Measurements from ENCODE around the gene ELK4. TPM values are rescaled to one million over a fixed set of nuclear protein-coding genes. Genes with fewer than 3 reads are reported as not detected.

The ELK4 gene
- total and polyA plus RNA-seq, 5 experiments from 2014 or later: 4.5 to 204 (median 8.3) TPM

DNA sequence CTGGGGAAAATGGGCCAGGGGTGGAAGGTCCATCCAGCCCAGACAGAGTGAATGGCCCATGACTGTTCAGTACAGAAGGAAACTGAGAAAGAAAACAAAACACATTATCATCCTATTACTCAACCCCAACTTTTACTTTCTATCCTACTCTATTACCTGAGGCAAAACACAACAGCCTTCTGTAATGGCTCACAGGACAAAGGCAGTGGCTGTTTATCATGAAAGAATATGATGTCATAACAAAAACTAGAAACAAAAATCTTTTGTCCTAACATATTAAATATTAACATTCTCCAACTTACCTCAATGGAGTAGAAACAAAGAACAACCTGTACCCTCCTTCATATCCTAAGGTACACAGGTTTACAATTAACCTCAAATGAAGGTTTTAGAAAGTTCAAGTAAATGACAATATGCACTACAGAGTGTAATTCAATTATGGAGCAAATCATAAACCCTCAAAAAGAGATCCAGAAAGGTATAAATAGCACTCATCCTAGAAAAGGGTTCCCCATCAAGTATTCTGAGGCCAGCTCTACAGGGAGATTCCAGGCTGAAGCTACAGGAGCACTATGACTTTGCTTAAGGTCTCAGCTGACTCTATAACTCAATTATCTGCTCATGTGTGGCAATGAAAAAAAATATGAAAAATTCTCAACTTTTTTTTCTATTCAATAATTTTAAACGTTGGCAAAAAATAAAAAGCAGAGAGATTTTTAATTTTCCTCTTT is 15.1 kb downstream of the ELK4 start:
- Mint-ChIP-seq H3K9me3 (no peaks in the 10 kb centered on the region), H3K4me3 (no peak overlapping the region), H3K27me3 (no peaks in the 10 kb centered on the region), H3K36me3 (peaks cover 4 to 93% (median 27%) of the 10 kb centered on the region in 3 donors), H3K27ac (peak overlapping the region in 6 of 10 donors; percentile 15 to 71 (median 48)), H3K4me1 (peaks cover 18 to 44% (median 36%) of the 10 kb centered on the region in 4 donors)
- POLR2A ChIA-PET: interaction anchor here (2.0 kb wide), 1 partner anchor 15 kb away, joined by 5 read pairs; the partner anchor contains the start of gene ELK4
- ATAC-seq: no peak
- no peak for DNase-seq

DNA sequence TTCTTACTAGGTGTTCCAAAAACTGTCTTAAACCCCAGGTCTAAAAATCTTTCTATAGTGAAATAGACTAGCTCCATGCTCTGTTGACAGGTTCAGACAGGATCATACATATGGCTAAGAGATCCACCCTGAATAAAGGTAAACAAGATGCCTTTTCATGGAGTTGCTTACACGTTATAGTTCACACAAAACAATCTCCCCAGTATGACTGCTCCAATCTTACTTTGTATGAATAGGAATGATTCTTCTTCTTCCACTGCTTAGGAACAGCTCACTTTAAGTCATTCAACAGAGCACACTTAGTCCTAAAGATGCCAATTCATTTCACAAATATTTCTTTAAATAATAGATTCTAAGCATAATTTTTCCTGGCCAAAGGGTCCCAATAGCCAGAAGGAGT is 16.0 kb downstream of the ELK4 start:
- peak overlapping the region in 4 of 10 donors; percentile 26 to 62 (median 36) for H3K27ac Mint-ChIP-seq
- H3K9me3 Mint-ChIP-seq: no peaks in the 10 kb centered on the region
- DNase-seq (no peak), ATAC-seq (no peak)
- POLR2A ChIA-PET: interaction anchor here (2.0 kb wide), 1 partner anchor 16 kb away, joined by 5 read pairs; the partner anchor contains the start of gene ELK4
- H3K4me1 Mint-ChIP-seq: peaks cover 23 to 51% (median 44%) of the 10 kb centered on the region in 4 donors
- H3K27me3 Mint-ChIP-seq: no peaks in the 10 kb centered on the region
- peaks cover 4 to 96% (median 29%) of the 10 kb centered on the region in 3 donors for H3K36me3 Mint-ChIP-seq
- no peak overlapping the region for H3K4me3 Mint-ChIP-seq

DNA sequence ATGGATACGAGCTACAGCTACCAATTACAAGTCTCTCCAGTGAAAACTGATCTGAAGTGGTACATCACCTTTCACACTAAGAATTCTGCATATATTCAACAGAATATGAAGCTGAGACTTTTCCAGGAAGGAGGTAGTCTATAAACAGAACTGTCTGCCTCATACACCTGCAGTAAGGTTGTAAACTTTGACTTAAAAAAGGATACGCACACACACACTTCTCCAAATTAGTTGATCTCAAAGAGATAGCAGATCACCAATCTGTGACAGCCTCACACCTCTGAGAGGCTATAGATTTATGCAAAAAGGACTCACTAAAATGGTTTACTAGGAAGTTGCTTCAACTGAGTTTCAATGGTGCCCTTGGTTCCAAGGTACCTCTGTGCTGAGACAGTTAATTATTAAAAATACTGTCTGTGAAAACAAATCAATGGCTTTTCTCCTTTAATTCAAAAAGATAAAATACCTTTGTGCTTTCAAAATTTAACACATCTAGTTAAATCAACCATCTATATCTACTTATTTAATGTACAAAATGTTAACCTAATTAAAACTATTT is 17.9 kb downstream of the ELK4 start:
- peaks cover 22 to 51% (median 46%) of the 10 kb centered on the region in 4 donors for H3K4me1 Mint-ChIP-seq
- H3K9me3 Mint-ChIP-seq: no peaks in the 10 kb centered on the region
- peak overlapping the region in 5 of 10 donors; percentile 40 to 62 (median 57) for H3K27ac Mint-ChIP-seq
- ATAC-seq (no peak), DNase-seq (no peak)
- POLR2A ChIA-PET: interaction anchor here (0.6 to 1.0 kb wide), 6 partner anchors 9 to 23 kb away, joined by 3 to 4 read pairs (median 3); partner anchors contain the start of gene ELK4
- H3K4me3 Mint-ChIP-seq: peak overlapping the region in 1 of 10 donors; percentile 39
- H3K36me3 Mint-ChIP-seq: peaks cover 0 to 96% (median 26%) of the 10 kb centered on the region in 3 donors
- H3K27me3 Mint-ChIP-seq: no peaks in the 10 kb centered on the region

DNA sequence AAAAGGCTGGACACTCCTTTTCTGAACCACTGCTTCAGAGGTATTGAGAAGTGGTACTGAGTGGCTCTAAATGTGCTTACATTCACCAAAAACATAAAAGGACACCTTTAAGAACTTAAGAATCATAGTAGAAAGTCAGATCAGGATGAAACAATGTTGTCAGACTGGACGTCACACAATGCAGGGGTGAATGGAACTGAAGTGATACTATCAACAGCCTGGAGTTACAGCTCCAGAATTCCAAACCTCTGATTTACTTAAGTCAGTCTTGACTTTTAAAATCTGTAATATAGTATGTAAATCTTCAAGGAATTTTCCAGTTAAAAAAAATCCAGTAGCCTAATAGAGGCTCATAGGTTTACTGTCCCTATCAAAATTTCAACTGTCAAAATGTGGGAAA is 19.3 kb downstream of the ELK4 start:
- no peak for ATAC-seq
- no peak for DNase-seq
- no peaks in the 10 kb centered on the region for H3K9me3 Mint-ChIP-seq
- no peak overlapping the region for H3K4me3 Mint-ChIP-seq
- peaks cover 21 to 56% (median 53%) of the 10 kb centered on the region in 4 donors for H3K4me1 Mint-ChIP-seq
- peaks cover 0 to 93% (median 26%) of the 10 kb centered on the region in 3 donors for H3K36me3 Mint-ChIP-seq
- peak overlapping the region in 1 of 10 donors; percentile 35 for H3K27ac Mint-ChIP-seq
- POLR2A ChIA-PET: interaction anchor here (1.5 kb wide), 1 partner anchor 19 kb away, joined by 4 read pairs; no protein-coding TSS in a partner anchor
- H3K27me3 Mint-ChIP-seq: no peaks in the 10 kb centered on the region

DNA sequence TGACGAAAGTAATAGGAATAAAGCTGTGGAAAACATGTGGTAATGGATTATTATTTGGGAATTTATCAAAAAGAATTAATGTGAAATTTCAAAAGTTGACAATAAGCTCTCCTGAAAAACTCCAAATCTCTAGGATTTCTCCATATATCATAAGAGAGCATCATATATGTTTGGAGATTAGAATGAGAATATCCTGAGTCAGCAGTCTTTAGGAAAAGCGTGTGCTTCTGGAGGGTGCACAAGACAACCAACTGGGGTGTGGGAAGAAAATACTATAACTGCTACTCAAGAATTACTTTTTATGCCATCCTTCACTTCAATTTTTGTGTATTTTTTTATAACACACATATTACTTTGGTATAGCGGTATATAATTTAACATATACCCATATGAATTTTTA is 19.7 kb downstream of the ELK4 start:
- Mint-ChIP-seq H3K27ac (peak overlapping the region in 2 of 10 donors; percentile 27 to 56), H3K9me3 (no peaks in the 10 kb centered on the region), H3K4me3 (no peak overlapping the region), H3K4me1 (peaks cover 21 to 56% (median 53%) of the 10 kb centered on the region in 4 donors), H3K36me3 (peaks cover 0 to 93% (median 26%) of the 10 kb centered on the region in 3 donors), H3K27me3 (no peaks in the 10 kb centered on the region)
- ATAC-seq: no peak
- POLR2A ChIA-PET: interaction anchor here (1.5 kb wide), 1 partner anchor 19 kb away, joined by 4 read pairs; no protein-coding TSS in a partner anchor
- no peak for DNase-seq

DNA sequence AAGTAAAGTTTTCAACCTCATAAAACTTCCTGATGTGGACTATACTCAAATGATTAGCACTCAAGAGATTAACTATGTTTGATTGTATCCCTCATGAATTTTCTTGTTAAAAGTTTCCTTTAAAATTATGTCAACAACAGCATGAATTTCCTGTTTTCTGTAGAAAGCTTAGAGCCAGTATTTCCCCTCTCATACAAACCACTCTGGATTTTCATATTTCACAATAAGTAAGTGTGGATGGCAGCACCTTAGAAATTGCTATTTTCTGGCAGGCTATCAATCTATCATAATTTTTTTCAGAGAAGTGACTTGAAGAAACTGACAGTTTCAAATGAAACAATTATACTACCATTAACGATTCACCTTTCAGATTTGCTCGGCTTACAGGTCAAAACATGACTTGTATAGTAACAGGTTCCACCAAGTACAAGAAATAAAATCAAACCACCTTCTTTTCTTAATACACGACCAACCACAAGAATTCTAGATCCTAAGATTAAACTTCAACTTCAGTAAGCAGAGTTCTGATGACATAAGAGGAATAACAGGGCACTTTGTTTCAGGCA is 20.8 kb downstream of the ELK4 start:
- Mint-ChIP-seq H3K9me3 (no peaks in the 10 kb centered on the region), H3K36me3 (peaks cover 0 to 90% (median 20%) of the 10 kb centered on the region in 3 donors), H3K4me3 (peak overlapping the region in 4 of 10 donors; percentile 14 to 37 (median 24)), H3K27me3 (no peaks in the 10 kb centered on the region), H3K27ac (peak overlapping the region; percentile 3 to 81 (median 60)), H3K4me1 (peaks cover 19 to 52% (median 49%) of the 10 kb centered on the region in 4 donors)
- no peak for ATAC-seq
- DNase-seq: no peak
- POLR2A ChIA-PET: no interaction called here

DNA sequence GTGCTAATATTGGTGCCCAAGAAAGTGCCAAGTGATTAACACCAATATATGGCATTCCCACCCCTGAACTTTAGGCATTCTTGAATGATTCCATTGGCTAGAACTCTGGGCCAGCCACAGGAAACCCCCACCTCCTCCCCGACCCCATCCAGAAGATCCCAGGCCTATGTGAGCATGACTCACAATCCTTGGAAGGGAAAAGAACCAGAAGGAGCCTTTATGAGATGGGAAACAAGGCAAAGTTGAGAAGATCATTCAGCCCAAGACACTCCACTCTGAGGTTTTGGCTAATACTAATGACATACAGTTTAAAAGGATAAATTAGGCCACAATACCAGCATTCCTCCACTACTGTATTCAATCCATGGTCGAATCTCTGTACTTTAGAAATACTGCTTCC is 21.8 kb downstream of the ELK4 start:
- Mint-ChIP-seq H3K4me1 (peaks cover 14 to 53% (median 46%) of the 10 kb centered on the region in 4 donors), H3K36me3 (peaks cover 0 to 86% (median 18%) of the 10 kb centered on the region in 3 donors), H3K27me3 (no peaks in the 10 kb centered on the region), H3K4me3 (peak overlapping the region in 1 of 10 donors; percentile 19), H3K27ac (peak overlapping the region in 9 of 10 donors; percentile 5 to 74 (median 57)), H3K9me3 (no peaks in the 10 kb centered on the region)
- DNase-seq: no peak
- POLR2A ChIA-PET: interaction anchor here (1.6 kb wide), 1 partner anchor 8 kb away, joined by 5 read pairs; no protein-coding TSS in a partner anchor
- no peak for ATAC-seq

DNA sequence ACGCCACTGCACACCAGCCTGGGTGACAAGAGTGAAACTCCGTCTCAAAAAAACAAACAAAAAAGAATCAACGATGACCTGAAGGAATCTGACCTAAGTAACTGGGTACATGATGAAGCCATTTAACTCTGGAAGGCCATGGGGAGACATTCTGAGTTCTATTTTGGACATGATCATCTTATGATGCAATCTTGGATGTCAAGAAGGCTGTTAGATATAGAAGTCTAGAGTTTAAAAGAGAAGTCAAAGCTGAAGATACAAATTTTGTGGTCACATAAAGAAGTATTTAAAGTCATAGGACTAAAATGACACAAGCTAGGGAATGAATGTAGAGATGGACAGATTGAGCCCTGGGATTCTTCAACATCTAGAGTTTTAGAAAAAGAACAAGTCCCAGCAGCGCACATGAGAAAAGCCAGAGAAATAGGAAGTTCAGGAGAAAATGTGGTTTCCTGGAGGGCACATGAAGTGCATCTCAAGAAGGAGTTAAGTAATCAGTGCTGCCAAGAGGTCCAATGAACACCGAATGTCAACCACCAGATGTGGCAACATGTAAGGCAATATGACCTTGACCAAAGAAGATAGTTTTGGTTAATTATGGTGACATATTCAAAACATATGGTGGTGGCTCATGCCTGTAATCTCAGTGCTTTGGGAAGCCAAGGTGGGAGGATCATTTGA is 26.8 kb downstream of the ELK4 start:
- Mint-ChIP-seq H3K4me3 (no peak overlapping the region), H3K27me3 (no peaks in the 10 kb centered on the region), H3K4me1 (peaks cover 13 to 34% (median 28%) of the 10 kb centered on the region in 4 donors), H3K36me3 (peaks cover 0 to 73% (median 10%) of the 10 kb centered on the region in 3 donors), H3K9me3 (no peaks in the 10 kb centered on the region), H3K27ac (peak overlapping the region in 8 of 10 donors; percentile 10 to 83 (median 48))
- DNase-seq (no peak), ATAC-seq (no peak)
- POLR2A ChIA-PET: interaction anchor here (1.0 kb wide), 1 partner anchor 9 kb away, joined by 3 read pairs; no protein-coding TSS in a partner anchor

DNA sequence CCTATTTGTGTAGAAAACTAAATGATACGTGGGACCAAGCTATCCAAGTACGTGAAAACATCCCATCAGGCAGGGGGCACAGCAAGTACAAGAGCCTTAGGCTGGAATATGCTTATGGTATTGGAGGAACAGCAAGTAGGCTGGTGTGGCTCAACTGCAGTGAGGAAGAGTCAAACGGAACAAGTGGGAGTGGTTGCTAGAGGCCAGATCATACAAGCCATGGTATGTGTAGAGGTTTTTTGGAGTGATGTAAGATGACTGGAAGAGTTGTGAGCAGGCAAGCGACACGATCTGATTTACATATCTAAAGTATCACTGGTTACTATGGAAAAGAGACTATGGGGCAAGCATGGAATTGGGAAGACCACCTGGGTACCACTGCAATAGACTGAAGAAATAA is 27.8 kb downstream of the ELK4 start:
- peak overlapping the region in 5 of 10 donors; percentile 5 to 61 (median 37) for H3K27ac Mint-ChIP-seq
- DNase-seq (no peak), ATAC-seq (no peak)
- peaks cover 0 to 73% (median 18%) of the 10 kb centered on the region in 3 donors for H3K36me3 Mint-ChIP-seq
- POLR2A ChIA-PET: interaction anchor here (0.6 kb wide), 2 partner anchors 37 to 1127 kb away, joined by 3 to 5 read pairs; no protein-coding TSS in a partner anchor
- H3K27me3 Mint-ChIP-seq: no peaks in the 10 kb centered on the region
- no peaks in the 10 kb centered on the region for H3K9me3 Mint-ChIP-seq
- peaks cover 12 to 27% (median 21%) of the 10 kb centered on the region in 4 donors for H3K4me1 Mint-ChIP-seq
- H3K4me3 Mint-ChIP-seq: no peak overlapping the region

DNA sequence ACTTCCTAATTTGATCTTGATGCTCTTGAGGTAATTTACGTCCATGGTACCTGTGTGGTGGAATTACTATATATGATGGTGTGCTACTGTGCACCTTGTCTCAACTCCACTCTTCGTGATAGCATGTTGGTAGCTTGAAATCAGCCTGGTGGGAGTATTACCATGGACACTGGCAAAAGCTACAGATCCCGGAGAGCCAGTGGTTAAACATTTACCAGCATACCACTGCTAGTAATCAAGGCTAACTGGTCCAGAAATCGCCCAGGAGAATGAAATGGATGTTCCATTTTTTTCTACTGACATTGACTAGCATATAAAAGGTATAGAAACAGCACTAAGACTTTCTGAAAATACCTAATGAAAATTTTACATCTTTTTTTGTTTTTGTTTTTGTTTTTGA is 30.6 kb downstream of the ELK4 start:
- peaks cover 12 to 23% (median 21%) of the 10 kb centered on the region in 4 donors for H3K4me1 Mint-ChIP-seq
- H3K4me3 Mint-ChIP-seq: no peak overlapping the region
- H3K36me3 Mint-ChIP-seq: peaks cover 3 to 65% (median 25%) of the 10 kb centered on the region in 3 donors
- no peaks in the 10 kb centered on the region for H3K27me3 Mint-ChIP-seq
- POLR2A ChIA-PET: interaction anchor here (1.0 to 2.3 kb wide), 3 partner anchors 9 to 174 kb away, joined by 3 to 12 read pairs (median 4); partner anchors contain the start of gene RAB29
- ATAC-seq: no peak
- H3K27ac Mint-ChIP-seq: peak overlapping the region in 2 of 10 donors; percentile 43 to 75
- H3K9me3 Mint-ChIP-seq: no peaks in the 10 kb centered on the region
- no peak for DNase-seq

DNA sequence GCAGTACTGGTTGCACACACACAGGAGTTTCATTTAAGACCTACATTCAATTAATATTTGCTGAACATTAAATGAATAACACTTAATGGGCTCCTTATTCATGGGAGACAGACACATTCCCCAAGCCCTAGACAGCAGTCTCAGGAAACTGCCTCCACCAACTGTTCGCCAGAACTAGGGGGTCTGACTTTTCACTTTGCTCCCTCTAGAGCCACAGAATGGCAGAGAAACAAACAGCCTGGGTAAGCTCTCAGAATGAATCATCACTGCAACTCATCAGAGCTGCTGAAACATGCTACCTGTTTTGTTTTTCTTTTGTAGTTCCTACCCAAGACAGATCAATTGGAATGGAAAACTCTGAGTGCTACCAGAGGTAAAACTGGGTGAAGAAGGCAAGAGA is 31.7 kb downstream of the ELK4 start:
- Mint-ChIP-seq H3K4me3 (no peak overlapping the region), H3K27me3 (no peaks in the 10 kb centered on the region), H3K36me3 (peaks cover 3 to 59% (median 22%) of the 10 kb centered on the region in 3 donors), H3K4me1 (peaks cover 19 to 31% (median 28%) of the 10 kb centered on the region in 4 donors), H3K27ac (peak overlapping the region in 5 of 10 donors; percentile 33 to 77 (median 57)), H3K9me3 (no peaks in the 10 kb centered on the region)
- no peak for ATAC-seq
- POLR2A ChIA-PET: interaction anchor here (0.7 to 2.3 kb wide), 3 partner anchors 8 to 31 kb away, joined by 3 to 12 read pairs (median 3); no protein-coding TSS in a partner anchor
- DNase-seq: no peak
